GM12878 (cell line): Measurements from ENCODE around the gene CCSER1. TPM values are rescaled to one million over a fixed set of nuclear protein-coding genes. Genes with fewer than 3 reads are reported as not detected.

Experiments
- ATAC-seq: fragments of 200-7000 bp; cut with Tn5 transposase; 3 replicates; pipeline ENCODE4 v1.9.1; 2020; ENCODE audit warnings: mild to moderate bottlenecking, moderate library complexity
- BruUV-seq: library from RNA; stranded (reverse); fragments of 400-500 nt; replicated peaks from 2 replicates; lab custom pipeline; 2021; lab: Mats Ljungman, UMichigan
- CTCF ChIA-PET: fragments of 300-600 bp; sonication (Branson Sonifier 250); formaldehyde crosslinking; extraction: SDS; loops from one replicate; lab custom pipeline; 2021; ENCODE audit warnings: inconsistent platforms; lab: Yijun Ruan, JAX
- POLR2A ChIA-PET: fragments of 350-600 bp; formaldehyde crosslinking; extraction: SDS; loops from one replicate; lab custom pipeline; 2021; ENCODE audit warnings: inconsistent platforms; lab: Charles Lee
- RAD21 ChIA-PET: fragments of 300-600 bp; sonication (Branson Sonifier 250); formaldehyde crosslinking; loops from one replicate; lab custom pipeline; 2023; ENCODE audit warnings: antibody characterized with exemption; ENCODE audit not compliant: unreplicated experiment; lab: Charles Lee
- SMC1A ChIA-PET: fragments of 300-600 bp; sonication (Branson Sonifier 250); formaldehyde crosslinking; loops from one replicate; lab custom pipeline; 2023; ENCODE audit not compliant: unreplicated experiment, uncharacterized antibody; lab: Charles Lee
- DNase-seq: peaks from one replicate; pipeline ENCODE4 v3.0.0-alpha.2; 2011; ENCODE audit warnings: low read depth, low spot score
- FAIRE-seq: peaks from 3 replicates; lab custom pipeline; 2011; peaks lifted over from hg19 to GRCh38; lab: Jason Lieb, UNC
- H2AFZ ChIP-seq: 2 replicates; pipeline ENCODE4 v1.6.0; 2011; ENCODE audit warnings: low read depth, low read length, control low read depth; ENCODE audit not compliant: control insufficient read depth
- H3K27ac ChIP-seq: 2 replicates; pipeline ENCODE4 v1.5.1; 2011; ENCODE audit warnings: control low read depth; ENCODE audit not compliant: control insufficient read depth, insufficient read depth
- H3K27me3 ChIP-seq, 2 experiments: replicated peaks in 1 of 2; 2 replicates each; pipeline versions ENCODE4 v1.6.0 to v1.6.1; 2011; ENCODE audit warnings: low read length in 1 of 2; ENCODE audit not compliant: control insufficient read depth in 2 of 2, insufficient read depth in 2 of 2
- H3K36me3 ChIP-seq, 2 experiments: 2 replicates each; pipeline ENCODE4 v1.5.1; 2011; ENCODE audit warnings: low read length in 1 of 2; ENCODE audit not compliant: control insufficient read depth in 2 of 2, insufficient read depth in 2 of 2
- H3K4me1 ChIP-seq: 2 replicates; pipeline ENCODE4 v1.6.1; 2011; ENCODE audit warnings: mild to moderate bottlenecking, low read length, moderate library complexity, mixed read lengths; ENCODE audit not compliant: control insufficient read depth, insufficient read depth
- H3K4me2 ChIP-seq: 2 replicates; pipeline ENCODE4 v1.6.0; 2011; ENCODE audit warnings: control low read depth; ENCODE audit not compliant: control insufficient read depth, insufficient read depth
- H3K4me3 ChIP-seq: fragments of 200-600 bp; sonication (generic); 2 replicates; pipeline ENCODE4 v1.5.1; 2016
- H3K79me2 ChIP-seq: 2 replicates; pipeline ENCODE4 v1.6.0; 2011; ENCODE audit warnings: low read length; ENCODE audit not compliant: control insufficient read depth, insufficient read depth
- H3K9ac ChIP-seq: 2 replicates; pipeline ENCODE4 v1.8.0; 2011; ENCODE audit warnings: low read length, control low read depth, mixed read lengths; ENCODE audit not compliant: control insufficient read depth, insufficient read depth
- H3K9me3 ChIP-seq: replicated peaks from 3 replicates; pipeline ENCODE4 v1.5.1; 2011; ENCODE audit warnings: mild to moderate bottlenecking, low read length; ENCODE audit not compliant: control insufficient read depth, insufficient read depth
- H4K20me1 ChIP-seq: 2 replicates; pipeline ENCODE4 v1.6.0; 2011; ENCODE audit not compliant: control insufficient read depth, insufficient read depth
- BMI1 ChIP-seq: fragments of 450-650 bp; IDR thresholded peaks from 2 replicates; pipeline ENCODE4 v1.6.1; 2016; ENCODE audit warnings: mild to moderate bottlenecking, moderate library complexity, borderline replicate concordance
- EGR1 ChIP-seq, 2 experiments: IDR thresholded peaks; 1 replicate in 1 of 2; 2 replicates in 1 of 2; pipeline ENCODE4 v1.6.1; 2011 to 2012; ENCODE audit warnings: low read depth in 2 of 2, low read length in 2 of 2, borderline replicate concordance in 1 of 2, mild to moderate bottlenecking in 1 of 2, moderate library complexity in 1 of 2
- GABPA ChIP-seq: IDR thresholded peaks from 2 replicates; pipeline ENCODE4 v1.6.1; 2014; ENCODE audit warnings: antibody characterized with exemption, low read depth, mild to moderate bottlenecking, inconsistent platforms
- NRF1 ChIP-seq: conservative IDR thresholded peaks from 2 replicates; pipeline ENCODE4 v1.6.1; 2011; ENCODE audit warnings: mild to moderate bottlenecking, low read depth, low read length, improper control_type of control experiment
- PAX8 ChIP-seq: fragments of 450-650 bp; IDR thresholded peaks from 2 replicates; pipeline ENCODE4 v1.6.1; 2017; ENCODE audit warnings: mild to moderate bottlenecking, moderate library complexity
- POLR2AphosphoS5 ChIP-seq: IDR thresholded peaks from 2 replicates; pipeline ENCODE4 v1.6.1; 2011; ENCODE audit warnings: mild to moderate bottlenecking, low read length, inconsistent platforms
- YY1 ChIP-seq: IDR thresholded peaks from 2 replicates; pipeline ENCODE4 v1.6.1; 2011; ENCODE audit warnings: low read depth, mild to moderate bottlenecking, low read length
- WGBS: methylation state at CpG from one replicate; pipeline ENCODE4 v1.1.6; 2016; ENCODE audit warnings: low lambda C conversion rate; ENCODE audit not compliant: insufficient replicate concordance, insufficient coverage; ENCODE audit errors: missing lambda C conversion rate; 5-methylcytosine and 5-hydroxymethylcytosine counted together
- in situ Hi-C: fragments of 300-500 bp; cut with MboI; formaldehyde crosslinking; loops from 9 replicates; pipeline ENCODE4 v1.14.3; 2018; ENCODE audit warnings: mixed read lengths
- intact Hi-C: fragments of 100-400 bp; cut with micrococcal nuclease; formaldehyde crosslinking; loops from one replicate; pipeline ENCODE4 v1.14.2; 2022; ENCODE audit not compliant: unreplicated experiment
- polyA plus RNA-seq, 11 experiments: library from polyadenylated mRNA; depleted of rRNA in 4 of 11; unstranded in 6 of 11; stranded (reverse) in 5 of 11; fragments of >200 nt; fragmentation: Nextera tagmentation in 4 of 11; fragmentation: Illumina TruSeq in 1 of 11; extraction: Ambion mirVana in 4 of 11; extraction: Trizol in 1 of 11; gene quantifications; 1 replicate in 1 of 11; 2 replicates in 10 of 11; pipeline versions ENCODE4 v1.2.1 to v1.2.3, GENCODE V29; 2011 to 2016; ENCODE audit warnings: inconsistent platforms in 2 of 11, missing spikeins in 2 of 11, low read depth in 1 of 11
- total RNA-seq, 4 experiments: library from RNA; depleted of rRNA in 3 of 4; stranded (reverse); fragments of >200 nt in 3 of 4; fragmentation: Illumina TruSeq in 1 of 4; extraction: Trizol in 1 of 4; gene quantifications; 2 replicates each; pipeline versions ENCODE4 v1.2.1 to v1.2.3, GENCODE V29; 2013 to 2021
- TF ChIP-seq, protein P1 (sequence below): fragments of 450-650 bp; IDR thresholded peaks from 2 replicates; pipeline ENCODE4 v1.6.1; 2016; ENCODE audit warnings: mild to moderate bottlenecking
- TF ChIP-seq, protein P2 (sequence below): fragments of 450-650 bp; IDR thresholded peaks from 2 replicates; pipeline ENCODE4 v1.6.1; 2017; ENCODE audit warnings: mild to moderate bottlenecking, moderate library complexity
- TF ChIP-seq, protein P3 (sequence below): fragments of 450-650 bp; formaldehyde crosslinking; IDR thresholded peaks from 2 replicates; pipeline ENCODE4 v1.4.0; 2020; ENCODE audit warnings: mild to moderate bottlenecking, moderate library complexity

CCSER1 gene
- total and polyA plus RNA-seq, 10 of the 15 experiments (the other 5 are each of a cell fraction or from before 2014, with no cell fraction given): 0.22 to 2.7 (median 1.0) TPM

DNA sequence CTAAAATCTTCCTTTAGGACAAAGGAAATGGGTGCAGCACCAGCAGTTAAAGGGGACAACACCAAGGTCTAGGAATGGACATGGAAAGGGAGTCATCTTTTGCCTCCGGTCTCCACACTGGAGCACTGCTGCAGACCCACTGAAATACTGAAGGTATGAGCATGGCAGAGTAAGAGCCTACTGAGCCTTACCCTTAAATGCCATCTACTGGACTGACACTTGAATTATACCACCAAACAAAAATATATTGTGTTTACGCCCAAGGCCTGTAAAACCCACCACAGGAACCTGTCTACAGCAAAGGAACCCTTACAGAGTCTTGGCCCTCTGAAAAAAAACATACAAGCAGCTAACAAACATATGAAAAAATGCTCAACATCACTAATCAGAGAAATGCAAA is 443.4 kb downstream of the CCSER1 start (continued):
- no peak for TF ChIP-seq YY1
- no peak for TF ChIP-seq GABPA
- TF ChIP-seq, protein P1, sequence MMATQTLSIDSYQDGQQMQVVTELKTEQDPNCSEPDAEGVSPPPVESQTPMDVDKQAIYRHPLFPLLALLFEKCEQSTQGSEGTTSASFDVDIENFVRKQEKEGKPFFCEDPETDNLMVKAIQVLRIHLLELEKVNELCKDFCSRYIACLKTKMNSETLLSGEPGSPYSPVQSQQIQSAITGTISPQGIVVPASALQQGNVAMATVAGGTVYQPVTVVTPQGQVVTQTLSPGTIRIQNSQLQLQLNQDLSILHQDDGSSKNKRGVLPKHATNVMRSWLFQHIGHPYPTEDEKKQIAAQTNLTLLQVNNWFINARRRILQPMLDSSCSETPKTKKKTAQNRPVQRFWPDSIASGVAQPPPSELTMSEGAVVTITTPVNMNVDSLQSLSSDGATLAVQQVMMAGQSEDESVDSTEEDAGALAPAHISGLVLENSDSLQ: no peak
- no peak for TF ChIP-seq EGR1 (IDR thresholded peaks at IDR 0.05; ENCODE audit: borderline replicate concordance in 1 of 2, low read depth in 2 of 2, low read length in 2 of 2)

DNA sequence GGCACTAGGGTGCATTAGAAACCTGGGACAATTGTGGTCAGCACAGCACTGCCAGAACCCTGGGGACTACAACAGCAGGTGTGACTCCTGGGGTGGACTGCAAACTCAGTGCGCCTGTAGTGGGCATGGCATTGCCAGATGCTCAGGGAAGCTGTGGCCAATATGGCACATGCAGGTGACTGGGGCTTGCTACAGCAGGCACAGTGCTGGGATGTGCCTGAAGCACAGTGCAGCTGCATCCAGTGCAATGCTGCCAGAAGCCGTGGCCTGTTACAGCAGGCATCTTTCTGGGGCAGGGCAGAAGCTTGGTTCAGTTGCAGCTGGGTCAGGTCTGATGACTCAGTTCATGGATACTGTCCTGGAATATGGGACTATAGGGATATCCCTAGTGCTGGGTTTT is 445.8 kb downstream of the CCSER1 start:
- H3K4me1 ChIP-seq: no peaks in the 10 kb centered on the region
- H3K4me3 ChIP-seq: no peak overlapping the region
- intact Hi-C loops (no loop called here), in situ Hi-C loops (no loop called here)
- DNase-seq (no peak), FAIRE-seq (no peak)
- H3K36me3 ChIP-seq: no peaks in the 10 kb centered on the region
- BruUV-seq: no TSS peak
- H3K27ac ChIP-seq: no peak overlapping the region
- POLR2A ChIA-PET: no interaction called here
- WGBS: 19% methylated on average over 2 of the region's 2 CpGs
- no peak overlapping the region for H3K9ac ChIP-seq
- H3K79me2 ChIP-seq: no peaks in the 10 kb centered on the region
- SMC1A ChIA-PET: interaction anchor here (0.6 kb wide), 1 partner anchor 174 kb away, joined by 3 read pairs; no protein-coding TSS in a partner anchor
- no peaks in the 10 kb centered on the region for H4K20me1 ChIP-seq
- CTCF ChIA-PET: no interaction called here
- no peaks in the 10 kb centered on the region for H3K9me3 ChIP-seq
- TF ChIP-seq BMI1 (no peak), PAX8 (no peak), NRF1 (no peak), POLR2AphosphoS5 (no peak)
- TF ChIP-seq, protein P2, sequence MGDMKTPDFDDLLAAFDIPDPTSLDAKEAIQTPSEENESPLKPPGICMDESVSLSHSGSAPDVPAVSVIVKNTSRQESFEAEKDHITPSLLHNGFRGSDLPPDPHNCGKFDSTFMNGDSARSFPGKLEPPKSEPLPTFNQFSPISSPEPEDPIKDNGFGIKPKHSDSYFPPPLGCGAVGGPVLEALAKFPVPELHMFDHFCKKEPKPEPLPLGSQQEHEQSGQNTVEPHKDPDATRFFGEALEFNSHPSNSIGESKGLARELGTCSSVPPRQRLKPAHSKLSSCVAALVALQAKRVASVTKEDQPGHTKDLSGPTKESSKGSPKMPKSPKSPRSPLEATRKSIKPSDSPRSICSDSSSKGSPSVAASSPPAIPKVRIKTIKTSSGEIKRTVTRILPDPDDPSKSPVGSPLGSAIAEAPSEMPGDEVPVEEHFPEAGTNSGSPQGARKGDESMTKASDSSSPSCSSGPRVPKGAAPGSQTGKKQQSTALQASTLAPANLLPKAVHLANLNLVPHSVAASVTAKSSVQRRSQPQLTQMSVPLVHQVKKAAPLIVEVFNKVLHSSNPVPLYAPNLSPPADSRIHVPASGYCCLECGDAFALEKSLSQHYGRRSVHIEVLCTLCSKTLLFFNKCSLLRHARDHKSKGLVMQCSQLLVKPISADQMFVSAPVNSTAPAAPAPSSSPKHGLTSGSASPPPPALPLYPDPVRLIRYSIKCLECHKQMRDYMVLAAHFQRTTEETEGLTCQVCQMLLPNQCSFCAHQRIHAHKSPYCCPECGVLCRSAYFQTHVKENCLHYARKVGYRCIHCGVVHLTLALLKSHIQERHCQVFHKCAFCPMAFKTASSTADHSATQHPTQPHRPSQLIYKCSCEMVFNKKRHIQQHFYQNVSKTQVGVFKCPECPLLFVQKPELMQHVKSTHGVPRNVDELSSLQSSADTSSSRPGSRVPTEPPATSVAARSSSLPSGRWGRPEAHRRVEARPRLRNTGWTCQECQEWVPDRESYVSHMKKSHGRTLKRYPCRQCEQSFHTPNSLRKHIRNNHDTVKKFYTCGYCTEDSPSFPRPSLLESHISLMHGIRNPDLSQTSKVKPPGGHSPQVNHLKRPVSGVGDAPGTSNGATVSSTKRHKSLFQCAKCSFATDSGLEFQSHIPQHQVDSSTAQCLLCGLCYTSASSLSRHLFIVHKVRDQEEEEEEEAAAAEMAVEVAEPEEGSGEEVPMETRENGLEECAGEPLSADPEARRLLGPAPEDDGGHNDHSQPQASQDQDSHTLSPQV: no peak
- TF ChIP-seq, protein P3, sequence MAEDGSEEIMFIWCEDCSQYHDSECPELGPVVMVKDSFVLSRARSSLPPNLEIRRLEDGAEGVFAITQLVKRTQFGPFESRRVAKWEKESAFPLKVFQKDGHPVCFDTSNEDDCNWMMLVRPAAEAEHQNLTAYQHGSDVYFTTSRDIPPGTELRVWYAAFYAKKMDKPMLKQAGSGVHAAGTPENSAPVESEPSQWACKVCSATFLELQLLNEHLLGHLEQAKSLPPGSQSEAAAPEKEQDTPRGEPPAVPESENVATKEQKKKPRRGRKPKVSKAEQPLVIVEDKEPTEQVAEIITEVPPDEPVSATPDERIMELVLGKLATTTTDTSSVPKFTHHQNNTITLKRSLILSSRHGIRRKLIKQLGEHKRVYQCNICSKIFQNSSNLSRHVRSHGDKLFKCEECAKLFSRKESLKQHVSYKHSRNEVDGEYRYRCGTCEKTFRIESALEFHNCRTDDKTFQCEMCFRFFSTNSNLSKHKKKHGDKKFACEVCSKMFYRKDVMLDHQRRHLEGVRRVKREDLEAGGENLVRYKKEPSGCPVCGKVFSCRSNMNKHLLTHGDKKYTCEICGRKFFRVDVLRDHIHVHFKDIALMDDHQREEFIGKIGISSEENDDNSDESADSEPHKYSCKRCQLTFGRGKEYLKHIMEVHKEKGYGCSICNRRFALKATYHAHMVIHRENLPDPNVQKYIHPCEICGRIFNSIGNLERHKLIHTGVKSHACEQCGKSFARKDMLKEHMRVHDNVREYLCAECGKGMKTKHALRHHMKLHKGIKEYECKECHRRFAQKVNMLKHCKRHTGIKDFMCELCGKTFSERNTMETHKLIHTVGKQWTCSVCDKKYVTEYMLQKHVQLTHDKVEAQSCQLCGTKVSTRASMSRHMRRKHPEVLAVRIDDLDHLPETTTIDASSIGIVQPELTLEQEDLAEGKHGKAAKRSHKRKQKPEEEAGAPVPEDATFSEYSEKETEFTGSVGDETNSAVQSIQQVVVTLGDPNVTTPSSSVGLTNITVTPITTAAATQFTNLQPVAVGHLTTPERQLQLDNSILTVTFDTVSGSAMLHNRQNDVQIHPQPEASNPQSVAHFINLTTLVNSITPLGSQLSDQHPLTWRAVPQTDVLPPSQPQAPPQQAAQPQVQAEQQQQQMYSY (CRISPR knock-in tag): no peak
- TF ChIP-seq, all 136 proteins: peak for 0
- H3K27me3 ChIP-seq: no peaks in the 10 kb centered on the region
- no peak for ATAC-seq
- H3K4me2 ChIP-seq: no peak overlapping the region
- RAD21 ChIA-PET: no interaction called here
- no peak overlapping the region for H2AFZ ChIP-seq
